Effector memory CD8-positive, alpha-beta T cell (primary cell): Measurements from ENCODE around the gene IGSF9B.
A peak's percentile ranks its signal among the peaks of the same experiment; 100 is the strongest.

Experiments
- ATAC-seq: fragments of 150-1000 bp; cut with Tn5 transposase; replicated peaks from 2 replicates; pipeline ENCODE4 v1.10.0; 2021; ENCODE audit warnings: mild to moderate bottlenecking, moderate library complexity
- DNase-seq, 3 experiments: peaks; one replicate each; pipeline ENCODE4 v3.0.0; 2021
- H3K27ac Mint-ChIP-seq, 2 donors: one replicate each; pipeline ENCODE4 v1.8.0; 2022; ENCODE audit warnings: mild to moderate bottlenecking in 2 of 2, mixed read lengths in 2 of 2, moderate library complexity in 2 of 2
- H3K27me3 Mint-ChIP-seq, 2 donors: one replicate each; pipeline ENCODE4 v1.8.0; 2022; ENCODE audit warnings: mixed read lengths in 2 of 2
- H3K36me3 Mint-ChIP-seq: one replicate; pipeline ENCODE4 v1.8.0; 2022; ENCODE audit warnings: mild to moderate bottlenecking, moderate library complexity, mixed read lengths; ENCODE audit not compliant: insufficient read depth
- H3K4me1 Mint-ChIP-seq, 2 donors: one replicate each; pipeline ENCODE4 v1.8.0; 2022; ENCODE audit warnings: low read depth in 2 of 2, mixed read lengths in 2 of 2
- H3K4me3 Mint-ChIP-seq, 2 donors: one replicate each; pipeline ENCODE4 v1.8.0; 2022; ENCODE audit warnings: mild to moderate bottlenecking in 2 of 2, mixed read lengths in 2 of 2, moderate library complexity in 2 of 2
- H3K9me3 Mint-ChIP-seq, 2 donors: one replicate each; pipeline ENCODE4 v1.8.0; 2022; ENCODE audit warnings: mixed read lengths in 2 of 2

IGSF9B gene

GRCh38 chr11:133980665-133981064, 23.9 kb upstream of the IGSF9B start:
- DNase-seq (no peak), ATAC-seq (no peak)
- Mint-ChIP-seq H3K27me3 (peaks cover 41 to 69% of the 10 kb centered on the region in 2 donors), H3K36me3 (no peaks in the 10 kb centered on the region), H3K9me3 (no peaks in the 10 kb centered on the region), H3K27ac (no peak overlapping the region), H3K4me1 (no peaks in the 10 kb centered on the region), H3K4me3 (no peak overlapping the region)

- no peak for DNase-seq
- Mint-ChIP-seq H3K4me3 (no peak overlapping the region), H3K36me3 (no peaks in the 10 kb centered on the region), H3K27ac (no peak overlapping the region), H3K9me3 (no peaks in the 10 kb centered on the region), H3K4me1 (no peaks in the 10 kb centered on the region), H3K27me3 (peaks cover 52 to 76% of the 10 kb centered on the region in 2 donors)
- no peak for ATAC-seq
Measured at GRCh38 chr11:133978794-133979193, 22.0 kb upstream of the IGSF9B start.

- no peak overlapping the region for H3K27ac Mint-ChIP-seq
- no peaks in the 10 kb centered on the region for H3K36me3 Mint-ChIP-seq
- peaks cover 59 to 76% of the 10 kb centered on the region in 2 donors for H3K27me3 Mint-ChIP-seq
- no peak for ATAC-seq
- H3K4me3 Mint-ChIP-seq: no peak overlapping the region
- H3K9me3 Mint-ChIP-seq: no peaks in the 10 kb centered on the region
- no peak for DNase-seq
- no peaks in the 10 kb centered on the region for H3K4me1 Mint-ChIP-seq
Measured at GRCh38 chr11:133977067-133977677, 20.4 kb upstream of the IGSF9B start.

DNA sequence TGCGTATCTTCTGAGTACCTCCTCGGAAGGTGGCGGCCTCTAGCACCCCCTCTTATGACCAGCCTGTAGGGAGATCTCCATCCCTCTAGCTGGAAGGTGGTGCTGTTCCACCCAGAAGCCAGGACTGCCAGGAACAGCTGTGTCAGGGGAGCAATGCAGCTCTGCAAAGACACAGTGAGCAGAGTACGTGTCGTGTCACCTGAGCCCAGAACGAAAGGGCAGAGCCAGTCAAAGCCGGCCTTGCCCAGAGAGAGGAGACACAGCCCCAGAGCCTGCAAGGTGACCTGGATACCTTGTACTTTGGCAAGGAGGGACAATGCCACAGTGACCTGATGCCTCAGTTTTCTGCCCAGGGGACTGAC, 18.7 kb upstream of the IGSF9B start:
- Mint-ChIP-seq H3K9me3 (no peaks in the 10 kb centered on the region), H3K36me3 (no peaks in the 10 kb centered on the region), H3K27me3 (peaks cover 60 to 78% of the 10 kb centered on the region in 2 donors), H3K4me1 (no peaks in the 10 kb centered on the region), H3K4me3 (no peak overlapping the region), H3K27ac (no peak overlapping the region)
- no peak for ATAC-seq
- no peak for DNase-seq

DNA sequence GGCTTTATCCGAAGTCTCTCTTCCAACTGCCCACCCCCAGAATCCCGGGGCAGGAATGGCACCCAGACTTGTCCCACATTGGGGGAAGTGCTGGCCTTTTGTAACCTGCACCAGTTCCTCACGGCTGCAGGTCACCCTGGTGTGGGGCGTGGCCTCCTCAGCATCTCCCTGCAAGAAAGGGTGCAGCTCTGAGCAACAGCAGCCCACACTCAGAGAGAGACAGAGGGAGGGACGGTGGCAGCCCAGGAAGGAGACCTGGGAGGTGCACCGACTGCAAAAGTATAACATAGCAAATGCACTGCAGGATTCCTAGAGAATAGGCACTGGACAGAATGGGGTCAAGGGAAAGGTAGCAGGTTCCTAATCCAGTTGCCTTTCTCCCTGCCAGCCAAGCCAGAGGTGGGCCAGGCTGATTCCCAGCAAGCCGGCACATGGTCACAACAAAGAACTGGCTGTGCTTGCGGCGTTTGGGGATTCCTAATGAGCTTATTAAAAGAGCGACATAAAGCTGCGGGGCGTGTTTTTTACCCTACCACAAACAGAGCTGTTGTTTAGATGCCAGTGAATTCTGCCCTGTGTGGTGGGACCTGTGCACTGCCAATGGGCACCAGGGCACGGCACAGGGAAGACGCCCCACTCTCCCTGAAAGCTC, 18.2 kb upstream of the IGSF9B start:
- H3K36me3 Mint-ChIP-seq: no peaks in the 10 kb centered on the region
- H3K9me3 Mint-ChIP-seq: no peaks in the 10 kb centered on the region
- ATAC-seq (no peak), DNase-seq (no peak)
- no peak overlapping the region for H3K27ac Mint-ChIP-seq
- peaks cover 65 to 83% of the 10 kb centered on the region in 2 donors for H3K27me3 Mint-ChIP-seq
- H3K4me1 Mint-ChIP-seq: no peaks in the 10 kb centered on the region
- H3K4me3 Mint-ChIP-seq: no peak overlapping the region

- DNase-seq (no peak), ATAC-seq (no peak)
- Mint-ChIP-seq H3K27ac (no peak overlapping the region), H3K4me3 (no peak overlapping the region), H3K9me3 (no peaks in the 10 kb centered on the region), H3K36me3 (no peaks in the 10 kb centered on the region), H3K27me3 (peaks cover 70 to 87% of the 10 kb centered on the region in 2 donors), H3K4me1 (peaks cover 5 to 9% of the 10 kb centered on the region in 2 donors)
Measured at GRCh38 chr11:133971881-133972280, 15.1 kb upstream of the IGSF9B start.

- Mint-ChIP-seq H3K4me1 (peaks cover 5 to 12% of the 10 kb centered on the region in 2 donors), H3K9me3 (no peaks in the 10 kb centered on the region), H3K36me3 (no peaks in the 10 kb centered on the region), H3K27ac (no peak overlapping the region), H3K27me3 (peaks cover 79 to 85% of the 10 kb centered on the region in 2 donors), H3K4me3 (no peak overlapping the region)
- DNase-seq (no peak), ATAC-seq (no peak)
Measured at GRCh38 chr11:133969112-133969511, 12.3 kb upstream of the IGSF9B start.

DNA sequence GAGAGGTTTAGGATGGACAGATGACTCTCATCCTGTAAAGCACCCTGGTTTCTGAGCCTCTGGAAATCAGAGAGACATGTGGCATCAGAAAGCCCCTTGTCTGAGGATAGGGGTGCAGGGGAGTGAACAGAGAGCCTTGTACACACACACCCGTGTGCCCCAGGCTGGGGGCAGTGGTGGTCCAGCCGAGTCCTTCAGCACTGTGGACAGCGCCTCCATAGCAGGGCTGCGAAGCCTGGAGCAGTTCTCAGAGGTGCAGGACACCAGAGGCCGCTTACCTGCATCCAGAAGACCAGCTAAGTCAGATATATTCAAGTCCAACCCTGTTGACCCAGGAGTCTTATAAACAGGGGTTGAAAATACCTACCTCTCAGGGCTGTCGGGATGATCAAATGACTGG, 11.5 kb upstream of the IGSF9B start:
- Mint-ChIP-seq H3K27ac (peak overlapping the region in 1 of 2 donors; percentile 28), H3K27me3 (peaks cover 71 to 81% of the 10 kb centered on the region in 2 donors), H3K9me3 (no peaks in the 10 kb centered on the region), H3K4me3 (peak overlapping the region in 1 of 2 donors; percentile 79), H3K4me1 (peaks cover 5 to 12% of the 10 kb centered on the region in 2 donors), H3K36me3 (no peaks in the 10 kb centered on the region)
- no peak for DNase-seq
- no peak for ATAC-seq

GRCh38 chr11:133967599-133968238, 11.0 kb upstream of the IGSF9B start:
- H3K36me3 Mint-ChIP-seq: no peaks in the 10 kb centered on the region
- H3K4me1 Mint-ChIP-seq: peaks cover 5 to 12% of the 10 kb centered on the region in 2 donors
- peaks cover 65 to 75% of the 10 kb centered on the region in 2 donors for H3K27me3 Mint-ChIP-seq
- DNase-seq (no peak), ATAC-seq (peak; percentile 23)
- no peaks in the 10 kb centered on the region for H3K9me3 Mint-ChIP-seq
- peak overlapping the region; percentile 28 to 39 for H3K27ac Mint-ChIP-seq
- H3K4me3 Mint-ChIP-seq: peak overlapping the region; percentile 79 to 83

DNA sequence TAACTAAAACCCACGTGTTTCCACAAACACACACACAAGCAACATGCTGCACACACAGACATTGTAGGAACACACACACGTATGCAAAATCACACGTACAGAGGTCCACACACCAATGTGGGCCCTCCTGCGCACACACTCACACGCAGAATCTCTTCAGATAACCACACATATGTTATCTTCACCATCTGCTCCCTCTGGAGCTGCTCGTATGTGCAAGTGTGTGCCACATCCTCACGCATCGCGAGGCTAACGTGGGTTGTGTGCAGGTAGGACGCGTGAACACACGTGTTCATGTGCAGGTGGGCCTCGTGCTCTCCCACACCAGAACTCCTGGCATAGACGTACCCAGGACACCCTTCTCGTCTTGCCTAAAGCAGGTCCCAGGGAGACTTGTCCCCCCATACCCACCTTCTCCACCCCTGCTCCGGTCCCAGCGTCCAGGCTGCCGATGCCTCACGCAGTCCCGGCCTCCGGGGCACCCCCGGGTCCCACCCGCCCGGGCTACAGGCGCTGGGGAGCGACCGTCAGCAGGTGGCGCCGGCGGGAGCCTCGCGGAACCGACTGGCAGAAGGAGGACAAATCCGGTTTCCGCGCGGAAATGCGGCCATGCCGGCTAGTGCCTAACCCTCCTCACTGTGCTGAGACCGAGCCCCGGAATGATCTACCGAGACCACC, 10.3 kb upstream of the IGSF9B start:
- H3K27me3 Mint-ChIP-seq: peaks cover 58 to 68% of the 10 kb centered on the region in 2 donors
- no peaks in the 10 kb centered on the region for H3K36me3 Mint-ChIP-seq
- H3K4me3 Mint-ChIP-seq: peak overlapping the region; percentile 79 to 83
- H3K27ac Mint-ChIP-seq: peak overlapping the region; percentile 28 to 39
- peak; percentile 89 for ATAC-seq
- H3K9me3 Mint-ChIP-seq: no peaks in the 10 kb centered on the region
- DNase-seq: peak; percentile 51 to 54 (median 53)
- H3K4me1 Mint-ChIP-seq: peaks cover 5 to 12% of the 10 kb centered on the region in 2 donors

- Mint-ChIP-seq H3K27ac (peak overlapping the region in 1 of 2 donors; percentile 7), H3K27me3 (peaks cover 51 to 60% of the 10 kb centered on the region in 2 donors), H3K4me1 (peaks cover 5 to 12% of the 10 kb centered on the region in 2 donors), H3K9me3 (no peaks in the 10 kb centered on the region), H3K4me3 (no peak overlapping the region), H3K36me3 (no peaks in the 10 kb centered on the region)
- ATAC-seq: no peak
- DNase-seq: no peak
Measured at GRCh38 chr11:133966172-133966651, 9.4 kb upstream of the IGSF9B start.

GRCh38 chr11:133965031-133965601, 8.3 kb upstream of the IGSF9B start:
- ATAC-seq (no peak), DNase-seq (no peak)
- Mint-ChIP-seq H3K4me3 (no peak overlapping the region), H3K4me1 (peaks cover 5 to 12% of the 10 kb centered on the region in 2 donors), H3K27ac (peak overlapping the region in 1 of 2 donors; percentile 7), H3K27me3 (peaks cover 40 to 49% of the 10 kb centered on the region in 2 donors), H3K36me3 (no peaks in the 10 kb centered on the region), H3K9me3 (no peaks in the 10 kb centered on the region)

DNA sequence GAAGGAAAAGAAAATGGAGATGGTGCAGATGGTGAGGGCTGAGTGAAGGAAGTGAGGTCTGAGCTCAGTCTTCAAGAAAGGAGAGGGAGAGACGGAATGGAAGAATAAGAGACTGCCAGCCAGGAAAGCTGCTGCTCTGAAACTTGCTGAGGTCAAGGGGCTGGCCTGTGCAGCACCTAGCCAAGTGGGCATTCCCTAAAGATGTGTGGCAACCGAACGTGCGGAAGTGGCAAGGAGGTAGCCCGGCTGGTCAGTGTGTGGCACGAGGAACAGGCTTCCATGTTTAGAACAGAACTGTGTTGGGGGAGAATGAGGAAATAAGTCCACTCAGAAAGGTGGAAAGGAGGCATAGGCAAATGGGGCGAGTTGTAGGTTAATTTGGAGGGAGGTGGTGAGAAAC, 7.6 kb upstream of the IGSF9B start:
- Mint-ChIP-seq H3K4me3 (no peak overlapping the region), H3K27me3 (peaks cover 35 to 46% of the 10 kb centered on the region in 2 donors), H3K27ac (no peak overlapping the region), H3K4me1 (peaks cover 5 to 12% of the 10 kb centered on the region in 2 donors), H3K9me3 (no peaks in the 10 kb centered on the region), H3K36me3 (no peaks in the 10 kb centered on the region)
- ATAC-seq: no peak
- DNase-seq: no peak
